Measurements from ENCODE around the gene TFF1. TPM values are rescaled to one million over a fixed set of nuclear protein-coding genes. Genes with fewer than 3 reads are reported as not detected.

The TFF1 gene
- polyA plus RNA-seq, 1 donor = 4.9 TPM

DNA sequence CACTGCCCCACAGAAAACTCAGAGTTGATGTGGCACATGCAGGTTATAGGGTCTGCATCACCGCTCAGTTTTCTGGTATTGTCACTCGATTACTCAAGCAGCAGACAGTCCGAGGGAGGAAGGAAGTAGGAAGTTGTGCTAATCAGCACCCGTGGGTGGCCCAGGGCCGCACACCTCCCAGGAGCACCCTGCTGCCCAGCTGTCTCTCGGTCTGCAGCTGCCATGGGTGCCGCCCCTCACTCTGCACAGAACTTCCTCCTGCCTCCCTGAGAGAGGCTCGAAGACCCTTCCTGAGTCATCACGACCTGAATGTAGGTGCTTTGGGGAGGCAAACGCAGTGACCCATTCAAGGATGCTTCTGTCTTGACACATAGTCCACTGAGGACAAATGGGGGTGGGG lies 47.0 kb downstream of the TFF1 start:
- peak overlapping the region; percentile 60 for H3K27ac ChIP-seq (ENCODE audit: low read length)
- H3K9me3 ChIP-seq (ENCODE audit: control insufficient read depth, low read depth, low read length) = peaks cover 3% of the 10 kb centered on the region
- H3K4me1 ChIP-seq (ENCODE audit: control insufficient read depth, insufficient read depth, low read length) = peaks cover 63% of the 10 kb centered on the region
- no peak for DNase-seq
- no peak overlapping the region for H3K4me3 ChIP-seq (ENCODE audit: low read length)
- WGBS (ENCODE audit: insufficient coverage, low lambda C conversion rate) = no CpG with 5 or more reads among the region's 10 CpGs
- no peaks in the 10 kb centered on the region for H3K36me3 ChIP-seq (ENCODE audit: control insufficient read depth, insufficient read depth, low read length)
- no peaks in the 10 kb centered on the region for H3K27me3 ChIP-seq (ENCODE audit: control insufficient read depth, insufficient read depth, low read length)

DNA sequence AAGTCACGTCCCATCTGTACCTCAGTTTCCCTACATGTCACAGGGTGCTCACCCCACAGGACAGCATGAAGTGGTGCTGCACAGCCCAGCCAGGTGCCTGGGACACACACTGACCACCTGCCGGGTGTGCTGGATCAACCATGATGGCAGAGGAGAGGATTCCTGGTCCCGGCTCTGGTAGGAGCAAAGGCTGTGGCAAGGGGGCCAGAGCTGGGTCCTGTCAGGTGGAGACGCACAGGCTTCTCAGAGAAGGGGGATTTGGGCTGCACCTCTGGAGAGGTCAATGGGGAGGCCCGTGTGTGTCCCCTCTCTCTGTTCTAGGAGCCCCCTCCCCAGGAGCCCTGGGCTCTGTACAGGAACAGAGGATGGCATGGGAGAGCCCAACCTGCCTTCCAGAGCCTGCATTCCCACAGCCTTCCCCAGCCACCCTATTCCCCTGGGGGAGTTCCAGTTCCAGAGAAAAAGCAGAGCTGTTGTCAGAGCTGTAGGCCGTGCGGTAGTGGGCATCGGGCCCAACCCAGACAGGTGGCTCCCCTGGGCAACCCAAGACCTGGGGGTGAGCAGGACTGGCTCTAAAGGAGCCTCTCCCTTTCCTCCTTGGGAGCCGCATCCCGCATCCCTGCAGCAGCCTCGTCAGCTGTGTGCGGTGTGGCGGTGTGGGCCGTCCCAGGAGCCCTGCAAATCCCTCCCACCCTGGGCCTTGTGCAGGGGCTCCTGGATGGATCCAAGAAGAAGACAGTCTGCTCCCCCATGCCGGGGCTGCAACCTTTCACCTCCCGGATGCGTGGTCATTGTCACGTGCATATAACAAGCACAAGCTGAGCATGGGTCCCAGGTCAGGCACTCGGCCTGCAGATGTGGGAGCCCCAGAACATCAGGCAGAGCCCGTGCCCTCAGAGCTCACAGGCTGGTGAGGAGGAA lies 48.2 kb downstream of the TFF1 start:
- H3K27me3 ChIP-seq (ENCODE audit: control insufficient read depth, insufficient read depth, low read length) = no peaks in the 10 kb centered on the region
- WGBS (ENCODE audit: insufficient coverage, low lambda C conversion rate) = no CpG with 5 or more reads among the region's 20 CpGs
- peak in 1 of 2 donors; percentile 6 for DNase-seq
- H3K9me3 ChIP-seq (ENCODE audit: control insufficient read depth, low read depth, low read length) = peaks cover 3% of the 10 kb centered on the region
- H3K36me3 ChIP-seq (ENCODE audit: control insufficient read depth, insufficient read depth, low read length) = no peaks in the 10 kb centered on the region
- peaks cover 76% of the 10 kb centered on the region for H3K4me1 ChIP-seq (ENCODE audit: control insufficient read depth, insufficient read depth, low read length)
- H3K4me3 ChIP-seq (ENCODE audit: low read length) = no peak overlapping the region
- peak overlapping the region; percentile 97 for H3K27ac ChIP-seq (ENCODE audit: low read length)

DNA sequence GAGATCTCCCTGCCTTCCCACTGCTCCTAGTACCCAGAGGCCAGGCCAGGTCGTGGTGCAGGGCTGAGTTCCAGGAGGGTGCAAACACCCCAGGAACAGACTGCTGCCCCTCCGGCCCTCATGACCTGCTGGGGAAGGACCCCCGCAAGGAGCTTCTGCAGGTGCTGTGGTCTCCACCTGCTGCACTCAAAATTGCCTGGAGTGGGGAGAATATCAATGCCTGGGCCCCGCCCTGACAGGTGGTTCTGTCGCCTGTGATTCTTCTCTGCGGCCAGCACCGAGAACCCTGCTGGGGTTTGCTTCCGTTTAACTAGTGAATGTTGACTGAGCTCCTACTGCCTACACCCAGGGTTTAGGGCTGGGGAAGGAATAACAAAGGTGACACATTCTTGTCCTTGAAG lies 49.0 kb downstream of the TFF1 start:
- Histone ChIP-seq H3K4me1 (ENCODE audit: control insufficient read depth, insufficient read depth, low read length) (peaks cover 83% of the 10 kb centered on the region), H3K27ac (ENCODE audit: low read length) (peak overlapping the region; percentile 97), H3K4me3 (ENCODE audit: low read length) (peak overlapping the region; percentile 28), H3K27me3 (ENCODE audit: control insufficient read depth, insufficient read depth, low read length) (no peaks in the 10 kb centered on the region), H3K36me3 (ENCODE audit: control insufficient read depth, insufficient read depth, low read length) (no peaks in the 10 kb centered on the region), H3K9me3 (ENCODE audit: control insufficient read depth, low read depth, low read length) (peaks cover 3% of the 10 kb centered on the region)
- peak in 1 of 2 donors; percentile 69 for DNase-seq
- no CpG with 5 or more reads among the region's 8 CpGs for WGBS (ENCODE audit: insufficient coverage, low lambda C conversion rate)

DNA sequence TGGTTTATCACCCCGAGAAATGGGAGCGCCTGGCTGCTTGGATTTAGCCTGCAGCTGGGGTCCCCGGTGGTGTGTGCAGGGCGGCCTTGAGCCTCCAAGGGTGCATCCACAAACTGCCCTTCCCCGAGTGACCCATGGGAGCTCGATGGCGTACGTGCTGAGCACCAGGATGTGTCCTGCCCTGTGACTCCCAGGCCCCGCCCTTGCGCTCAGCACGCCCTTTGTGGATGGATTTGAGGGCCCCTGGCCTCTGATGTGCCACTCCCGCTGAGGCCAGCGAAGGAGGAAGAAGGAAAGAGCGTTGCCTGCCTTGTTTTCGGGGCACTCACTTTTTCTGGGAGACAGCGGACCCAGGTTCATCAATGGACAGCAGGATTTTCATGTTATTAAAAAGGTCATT lies 49.4 kb downstream of the TFF1 start:
- peak overlapping the region; percentile 97 for H3K27ac ChIP-seq (ENCODE audit: low read length)
- H3K9me3 ChIP-seq (ENCODE audit: control insufficient read depth, low read depth, low read length) = peaks cover 3% of the 10 kb centered on the region
- no peaks in the 10 kb centered on the region for H3K27me3 ChIP-seq (ENCODE audit: control insufficient read depth, insufficient read depth, low read length)
- H3K4me3 ChIP-seq (ENCODE audit: low read length) = peak overlapping the region; percentile 28
- DNase-seq = peak; percentile 87 to 95
- H3K4me1 ChIP-seq (ENCODE audit: control insufficient read depth, insufficient read depth, low read length) = peaks cover 87% of the 10 kb centered on the region
- no CpG with 5 or more reads among the region's 16 CpGs for WGBS (ENCODE audit: insufficient coverage, low lambda C conversion rate)
- no peaks in the 10 kb centered on the region for H3K36me3 ChIP-seq (ENCODE audit: control insufficient read depth, insufficient read depth, low read length)

DNA sequence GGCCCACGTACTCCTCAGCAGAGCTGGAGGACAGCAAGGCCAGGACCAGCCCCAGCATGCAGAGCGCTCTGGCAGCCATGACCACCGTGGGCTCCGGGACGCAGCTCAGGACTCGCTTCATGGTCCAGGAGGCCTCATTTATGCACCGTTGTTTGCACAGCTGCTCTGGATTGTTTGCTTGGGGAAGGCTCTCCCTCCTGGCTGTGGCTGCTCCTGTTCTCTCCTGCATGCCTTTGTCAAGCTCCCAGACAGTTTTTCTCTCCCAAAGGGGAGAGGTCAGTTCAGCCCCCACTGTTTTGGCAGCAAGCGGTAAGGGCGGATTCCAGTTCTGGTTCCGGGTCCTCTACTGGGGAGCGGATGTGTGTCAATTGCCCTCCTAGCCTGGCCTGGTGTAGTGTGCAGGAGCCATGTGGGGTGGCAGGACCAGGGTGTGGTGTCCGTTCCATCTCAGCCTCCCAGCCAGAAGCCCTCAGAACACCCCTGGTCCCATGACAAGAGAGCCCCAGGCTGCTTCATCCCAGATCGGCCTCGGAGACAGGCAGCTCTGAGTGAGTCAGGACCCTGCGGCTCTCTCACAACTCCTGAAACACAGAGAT lies 50.9 kb downstream of the TFF1 start, which contains the start of gene TFF3:
TFF3 (minus strand) TSS at position 114 of the 596 bp plus-strand sequence; CDS start at position 79, 35 bp downstream.
- no peaks in the 10 kb centered on the region for H3K27me3 ChIP-seq (ENCODE audit: control insufficient read depth, insufficient read depth, low read length)
- H3K36me3 ChIP-seq (ENCODE audit: control insufficient read depth, insufficient read depth, low read length) = no peaks in the 10 kb centered on the region
- H3K4me3 ChIP-seq (ENCODE audit: low read length) = peak within 1 kb of the TSS; percentile 33
- peak within 1 kb of the TSS; percentile 97 for H3K27ac ChIP-seq (ENCODE audit: low read length)
- DNase-seq = peak in 1 of 2 donors; percentile 77
- H3K4me1 ChIP-seq (ENCODE audit: control insufficient read depth, insufficient read depth, low read length) = peaks cover 94% of the 10 kb centered on the region
- H3K9me3 ChIP-seq (ENCODE audit: control insufficient read depth, low read depth, low read length) = no peaks in the 10 kb centered on the region
- WGBS (ENCODE audit: insufficient coverage, low lambda C conversion rate) = no CpG with 5 or more reads among the region's 15 CpGs

DNA sequence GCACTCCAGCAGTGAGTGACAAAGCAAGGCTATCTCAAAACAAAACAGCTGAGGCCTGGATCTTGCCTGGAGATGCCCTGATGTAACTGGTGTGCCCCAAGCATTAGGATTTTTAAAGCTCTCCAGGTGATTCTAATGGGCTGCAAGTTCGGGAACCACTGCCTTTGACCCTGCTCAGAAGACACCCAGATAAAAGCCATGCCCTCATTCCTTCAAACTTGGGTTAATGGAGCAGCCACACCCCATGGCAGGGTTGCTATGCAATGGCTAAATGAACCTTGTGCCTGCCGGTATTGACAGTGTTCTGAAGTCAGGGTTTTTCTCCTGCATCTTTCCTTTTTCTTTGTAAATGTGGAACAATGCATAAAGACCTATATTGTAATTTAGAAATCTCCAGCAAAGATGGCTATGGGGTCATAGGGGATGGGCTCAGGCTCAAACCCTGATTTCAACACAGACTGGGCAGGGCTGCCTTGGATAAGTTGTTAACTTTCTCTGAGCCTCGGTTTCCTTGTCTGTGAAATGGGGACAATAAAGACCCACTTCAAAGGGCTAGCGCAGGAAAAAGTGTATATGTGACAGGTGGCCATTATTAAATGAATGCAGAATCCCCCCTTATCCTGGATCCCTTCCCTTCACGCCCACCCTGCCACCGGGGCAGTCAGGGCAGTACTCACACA lies 51.6 kb downstream of the TFF1 start:
- Histone ChIP-seq H3K4me3 (ENCODE audit: low read length) (peak overlapping the region; percentile 33), H3K4me1 (ENCODE audit: control insufficient read depth, insufficient read depth, low read length) (peaks cover 94% of the 10 kb centered on the region), H3K36me3 (ENCODE audit: control insufficient read depth, insufficient read depth, low read length) (no peaks in the 10 kb centered on the region), H3K9me3 (ENCODE audit: control insufficient read depth, low read depth, low read length) (no peaks in the 10 kb centered on the region), H3K27ac (ENCODE audit: low read length) (peak overlapping the region; percentile 97), H3K27me3 (ENCODE audit: control insufficient read depth, insufficient read depth, low read length) (no peaks in the 10 kb centered on the region)
- WGBS (ENCODE audit: insufficient coverage, low lambda C conversion rate) = no CpG with 5 or more reads among the region's 6 CpGs
- DNase-seq = peak; percentile 71 to 87

DNA sequence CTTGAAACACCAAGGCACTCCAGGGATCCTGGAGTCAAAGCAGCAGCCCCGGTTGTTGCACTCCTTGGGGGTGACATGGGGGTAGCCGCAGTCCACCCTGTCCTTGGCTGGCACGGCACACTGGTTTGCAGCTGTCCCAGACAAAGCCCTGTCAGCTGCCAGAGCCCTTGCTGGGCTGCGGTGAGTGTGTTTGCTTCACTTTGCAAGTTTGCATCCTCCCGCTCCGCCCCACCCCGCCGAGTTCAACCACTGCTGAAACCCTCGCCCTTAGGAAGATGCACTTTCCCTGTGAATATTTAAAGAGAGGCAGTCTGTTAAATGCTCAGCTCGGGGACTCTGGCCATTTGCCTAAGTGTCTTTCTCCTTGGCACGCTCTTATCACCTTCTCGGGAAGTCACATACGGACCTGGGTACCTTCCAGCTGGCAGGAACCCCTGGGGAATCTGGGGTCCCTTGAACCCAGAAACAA lies 52.8 kb downstream of the TFF1 start:
- Histone ChIP-seq H3K36me3 (ENCODE audit: control insufficient read depth, insufficient read depth, low read length) (no peaks in the 10 kb centered on the region), H3K27me3 (ENCODE audit: control insufficient read depth, insufficient read depth, low read length) (no peaks in the 10 kb centered on the region), H3K9me3 (ENCODE audit: control insufficient read depth, low read depth, low read length) (no peaks in the 10 kb centered on the region), H3K4me1 (ENCODE audit: control insufficient read depth, insufficient read depth, low read length) (peaks cover 90% of the 10 kb centered on the region), H3K4me3 (ENCODE audit: low read length) (peak overlapping the region; percentile 33), H3K27ac (ENCODE audit: low read length) (peak overlapping the region; percentile 97)
- WGBS (ENCODE audit: insufficient coverage, low lambda C conversion rate) = no CpG with 5 or more reads among the region's 13 CpGs
- DNase-seq = peak in 1 of 2 donors; percentile 81

DNA sequence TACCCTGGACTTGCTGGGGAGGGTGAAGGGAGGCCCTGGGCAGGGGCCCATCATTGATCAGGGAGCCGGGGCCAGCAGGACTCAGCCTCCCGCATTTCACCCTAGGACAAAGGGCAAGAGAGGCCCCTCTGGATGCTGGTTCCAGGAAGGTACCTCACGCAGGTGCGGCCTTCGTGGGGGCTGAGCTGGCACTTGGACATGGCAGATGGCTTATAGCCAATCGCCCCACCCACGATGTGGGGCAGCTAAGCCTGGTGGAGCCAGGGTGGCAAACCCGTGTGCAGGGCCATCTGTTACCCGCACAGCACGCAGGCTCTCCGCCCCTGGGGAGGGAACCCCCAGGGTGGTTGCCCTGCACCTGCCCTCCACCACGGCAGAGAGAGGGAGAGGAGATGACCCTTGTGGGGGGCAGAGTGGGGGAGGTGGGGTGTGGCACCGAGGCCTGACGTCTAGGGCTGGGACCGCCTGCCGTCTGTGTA lies 53.7 kb downstream of the TFF1 start:
- H3K27ac ChIP-seq (ENCODE audit: low read length) = peak overlapping the region; percentile 97
- no CpG with 5 or more reads among the region's 16 CpGs for WGBS (ENCODE audit: insufficient coverage, low lambda C conversion rate)
- H3K9me3 ChIP-seq (ENCODE audit: control insufficient read depth, low read depth, low read length) = no peaks in the 10 kb centered on the region
- H3K36me3 ChIP-seq (ENCODE audit: control insufficient read depth, insufficient read depth, low read length) = no peaks in the 10 kb centered on the region
- DNase-seq = peak; percentile 61 to 77
- no peaks in the 10 kb centered on the region for H3K27me3 ChIP-seq (ENCODE audit: control insufficient read depth, insufficient read depth, low read length)
- H3K4me1 ChIP-seq (ENCODE audit: control insufficient read depth, insufficient read depth, low read length) = peaks cover 81% of the 10 kb centered on the region
- peak overlapping the region; percentile 33 for H3K4me3 ChIP-seq (ENCODE audit: low read length)

Measured in large intestine (tissue), 3 donors.